IMR-90 (cell line): ENCODE data around the gene CSRNP3. TPM values are rescaled to one million over a fixed set of nuclear protein-coding genes. Genes with fewer than 3 reads are reported as not detected.

Experiments
- ATAC-seq: fragments of 200-7000 bp; cut with Tn5 transposase; 2 replicates; pipeline ENCODE4 v1.9.1; 2020; ENCODE audit warnings: low read depth, mild to moderate bottlenecking, moderate library complexity
- BruUV-seq: library from RNA; stranded (reverse); fragments of 400-500 nt; replicated peaks from 2 replicates; lab custom pipeline; 2021; lab: Mats Ljungman, UMichigan
- CTCF ChIA-PET: fragments of 300-600 bp; formaldehyde crosslinking; extraction: SDS; loops from one replicate; lab custom pipeline; 2021; ENCODE audit warnings: antibody characterized with exemption; lab: Yijun Ruan, JAX
- POLR2A ChIA-PET: fragments of 300-600 bp; sonication (Branson Sonifier 250); formaldehyde crosslinking; loops from one replicate; lab custom pipeline; 2022; ENCODE audit warnings: antibody characterized with exemption; ENCODE audit not compliant: unreplicated experiment; lab: Charles Lee
- DNase-seq: peaks from one replicate; pipeline ENCODE4 v3.0.0; 2013
- H2AFZ ChIP-seq: replicated peaks from 2 replicates; pipeline ENCODE3; 2013; ENCODE audit warnings: low read length, mild to moderate bottlenecking; ENCODE audit not compliant: poor library complexity
- H2AK5ac ChIP-seq: 2 replicates; pipeline ENCODE4 v1.6.1; 2013; ENCODE audit warnings: low read depth, low read length, inconsistent platforms
- H2AK9ac ChIP-seq: replicated peaks from 2 replicates; pipeline ENCODE3; 2013; ENCODE audit warnings: mild to moderate bottlenecking, low read depth, low read length, moderate library complexity; ENCODE audit not compliant: poor library complexity
- H2BK120ac ChIP-seq: 2 replicates; pipeline ENCODE4 v1.6.1; 2013; ENCODE audit warnings: low read depth, low read length, inconsistent platforms
- H2BK15ac ChIP-seq: 3 replicates; pipeline ENCODE4 v1.6.1; 2013; ENCODE audit warnings: low read depth, low read length, inconsistent platforms
- H2BK20ac ChIP-seq: 2 replicates; pipeline ENCODE4 v1.6.1; 2013; ENCODE audit warnings: low read depth, mild to moderate bottlenecking, inconsistent platforms, low read length, moderate library complexity
- H2BK5ac ChIP-seq: 2 replicates; pipeline ENCODE4 v1.6.1; 2013; ENCODE audit warnings: mild to moderate bottlenecking, low read depth, low read length, inconsistent platforms; ENCODE audit not compliant: poor library complexity, severe bottlenecking
- H3K14ac ChIP-seq: replicated peaks from 2 replicates; pipeline ENCODE4 v1.6.1; 2013; ENCODE audit warnings: low read depth, low read length, inconsistent platforms
- H3K18ac ChIP-seq: 2 replicates; pipeline ENCODE4 v1.6.1; 2013; ENCODE audit warnings: low read depth, low read length, control low read depth
- H3K23ac ChIP-seq: 2 replicates; pipeline ENCODE4 v1.6.1; 2013; ENCODE audit warnings: low read depth, low read length, inconsistent platforms
- H3K27ac ChIP-seq: 2 replicates; pipeline ENCODE4 v1.5.1; 2013; ENCODE audit warnings: mild to moderate bottlenecking, control low read depth, low read length; ENCODE audit not compliant: insufficient read depth
- H3K27me3 ChIP-seq: 2 replicates; pipeline ENCODE4 v1.6.1; 2013; ENCODE audit warnings: low read length; ENCODE audit not compliant: control insufficient read depth, insufficient read depth
- H3K36me3 ChIP-seq: 2 replicates; pipeline ENCODE4 v1.6.1; 2013; ENCODE audit warnings: low read length, mixed read lengths; ENCODE audit not compliant: control insufficient read depth, insufficient read depth
- H3K4ac ChIP-seq: 2 replicates; pipeline ENCODE4 v1.6.1; 2013; ENCODE audit warnings: low read depth, low read length, inconsistent platforms
- H3K4me1 ChIP-seq: 2 replicates; pipeline ENCODE4 v1.6.1; 2013; ENCODE audit warnings: low read length, mixed read lengths; ENCODE audit not compliant: control insufficient read depth, insufficient read depth
- H3K4me2 ChIP-seq: 2 replicates; pipeline ENCODE4 v1.6.1; 2013; ENCODE audit warnings: low read depth, mild to moderate bottlenecking, control low read depth, low read length, moderate library complexity
- H3K4me3 ChIP-seq: 2 replicates; pipeline ENCODE4 v1.5.1; 2013; ENCODE audit warnings: low read depth, mild to moderate bottlenecking, control low read depth, low read length, moderate library complexity; ENCODE audit not compliant: insufficient read depth
- H3K56ac ChIP-seq: 2 replicates; pipeline ENCODE4 v1.6.1; 2013; ENCODE audit warnings: low read length, inconsistent platforms; ENCODE audit not compliant: insufficient read depth; ENCODE audit errors: extremely low read depth
- H3K79me1 ChIP-seq, 2 experiments: 2 replicates each; pipeline ENCODE4 v1.6.1; 2013; ENCODE audit warnings: low read length in 2 of 2, inconsistent platforms in 1 of 2, low read depth in 1 of 2
- H3K9ac ChIP-seq: 2 replicates; pipeline ENCODE4 v1.6.1; 2013; ENCODE audit warnings: low read depth, low read length, control low read depth
- H3K9me1 ChIP-seq: 2 replicates; pipeline ENCODE4 v1.6.1; 2013; ENCODE audit warnings: low read length, inconsistent platforms; ENCODE audit not compliant: insufficient read depth
- H3K9me3 ChIP-seq: 2 replicates; pipeline ENCODE4 v1.6.1; 2013; ENCODE audit warnings: low read length; ENCODE audit not compliant: control insufficient read depth, insufficient read depth
- H4K20me1 ChIP-seq: 2 replicates; pipeline ENCODE4 v1.6.1; 2013; ENCODE audit warnings: low read length, inconsistent platforms; ENCODE audit not compliant: insufficient read depth
- H4K5ac ChIP-seq: 2 replicates; pipeline ENCODE4 v1.6.1; 2013; ENCODE audit warnings: mild to moderate bottlenecking, low read depth, low read length, control low read depth
- H4K8ac ChIP-seq, 2 experiments: 2 replicates each; pipeline ENCODE4 v1.6.1; 2013; ENCODE audit warnings: low read depth in 2 of 2, low read length in 2 of 2, control low read depth in 1 of 2, inconsistent platforms in 1 of 2
- H4K91ac ChIP-seq: 2 replicates; pipeline ENCODE4 v1.6.1; 2013; ENCODE audit warnings: low read depth, low read length, inconsistent platforms; ENCODE audit not compliant: insufficient read depth
- BHLHE40 ChIP-seq: fragments of 150-350 bp; IDR thresholded peaks from 2 replicates; pipeline ENCODE4 v1.6.1; 2016; ENCODE audit warnings: mild to moderate bottlenecking, low read depth, low read length
- ELK1 ChIP-seq: fragments of 150-350 bp; IDR thresholded peaks from 2 replicates; pipeline ENCODE4 v1.6.1; 2016; ENCODE audit warnings: low read depth, mild to moderate bottlenecking, low read length, moderate library complexity, borderline replicate concordance
- FOS ChIP-seq: fragments of 150-350 bp; IDR thresholded peaks from 2 replicates; pipeline ENCODE4 v1.6.1; 2016; ENCODE audit warnings: low read depth, low read length
- MAZ ChIP-seq: IDR thresholded peaks from 2 replicates; pipeline ENCODE4 v1.6.1; 2012; ENCODE audit warnings: low read depth, mild to moderate bottlenecking, low read length, improper control_type of control experiment, moderate library complexity, borderline replicate concordance
- MXI1 ChIP-seq: IDR thresholded peaks from 2 replicates; pipeline ENCODE4 v1.6.1; 2012; ENCODE audit warnings: low read depth, mild to moderate bottlenecking, low read length, moderate library complexity, borderline replicate concordance
- POLR2A ChIP-seq: IDR thresholded peaks from 2 replicates; pipeline ENCODE4 v1.6.1; 2012; ENCODE audit warnings: mild to moderate bottlenecking, low read depth, low read length
- RAD21 ChIP-seq: IDR thresholded peaks from 2 replicates; pipeline ENCODE4 v1.6.1; 2012; ENCODE audit warnings: low read length, improper control_type of control experiment
- SMC3 ChIP-seq: fragments of 150-350 bp; IDR thresholded peaks from 2 replicates; pipeline ENCODE4 v1.6.1; 2016; ENCODE audit warnings: low read depth, mild to moderate bottlenecking, antibody characterized with exemption, low read length, moderate library complexity
- WGBS, 2 experiments: methylation state at CpG; one replicate each; pipeline versions ENCODE4 v1.1.5 to v1.1.7; 2013; ENCODE audit warnings: missing lambda C conversion rate in 2 of 2; ENCODE audit not compliant: insufficient read length in 1 of 2; ENCODE audit errors: extremely low coverage in 2 of 2; 5-methylcytosine and 5-hydroxymethylcytosine counted together
- dilution Hi-C: fragments of 300-500 bp; cut with HindIII; formaldehyde crosslinking; loops from one replicate; pipeline ENCODE4 v1.14.3; 2018; ENCODE audit warnings: low sequenced_read_pairs; ENCODE audit not compliant: unreplicated experiment
- in situ Hi-C: fragments of 300-500 bp; cut with MboI; formaldehyde crosslinking; loops from 3 replicates; pipeline ENCODE4 v1.14.3; 2019; ENCODE audit warnings: low sequenced_read_pairs, inconsistent platforms, mixed read lengths
- intact Hi-C: fragments of 100-400 bp; cut with micrococcal nuclease; formaldehyde crosslinking; loops from 2 replicates; pipeline ENCODE4 v1.10.0; 2022
- polyA plus RNA-seq, 3 experiments: library from polyadenylated mRNA; depleted of rRNA; stranded (reverse); fragments of >200 nt; gene quantifications; 2 replicates each; pipeline ENCODE4 v1.2.3, GENCODE V29; 2012; ENCODE audit warnings: low replicate concordance in 1 of 3
- total RNA-seq: library from RNA; depleted of rRNA; stranded (reverse); fragments of >200 nt; gene quantifications from 2 replicates; pipeline ENCODE4 v1.2.3, GENCODE V29; 2012

The CSRNP3 gene
- total and polyA plus RNA-seq, 2 of the 4 experiments (the other 2 are of a cell fraction) = 0.21 to 0.72 TPM

GRCh38 chr2:165617741-165618481 is 148.4 kb downstream of the CSRNP3 start:
- H3K14ac ChIP-seq = no peak overlapping the region
- dilution Hi-C loops (no loop called here), in situ Hi-C loops (no loop called here)

More at GRCh38 chr2:165617741-165618481, 148.4 kb downstream of the CSRNP3 start:
- TF ChIP-seq MAZ (no peak), SMC3 (no peak), RAD21 (no peak), MXI1 (no peak), POLR2A (no peak), ELK1 (no peak), BHLHE40 (no peak), FOS (no peak)
- ChIA-PET POLR2A (no interaction called here), CTCF (interaction anchor here (0.6 kb wide), 1 partner anchor 8 kb away, joined by 10 read pairs; no protein-coding TSS in a partner anchor)
- intact Hi-C loops = no loop called here
- Histone ChIP-seq H2BK20ac (no peak overlapping the region), H3K4me3 (no peak overlapping the region), H3K4me2 (no peak overlapping the region), H4K91ac (no peak overlapping the region), H3K56ac (no peak overlapping the region), H4K8ac (no peak overlapping the region), H3K27me3 (no peaks in the 10 kb centered on the region), H3K27ac (no peak overlapping the region), H2BK120ac (no peak overlapping the region), H2BK15ac (no peak overlapping the region), H3K79me1 (no peaks in the 10 kb centered on the region), H2AK9ac (no peak overlapping the region), H3K36me3 (no peaks in the 10 kb centered on the region), H2AK5ac (no peak overlapping the region), H3K9me1 (no peaks in the 10 kb centered on the region), H4K20me1 (no peaks in the 10 kb centered on the region), H3K4ac (no peak overlapping the region), H3K9ac (no peak overlapping the region), H3K9me3 (no peaks in the 10 kb centered on the region), H3K4me1 (no peaks in the 10 kb centered on the region), H3K23ac (no peak overlapping the region), H4K5ac (no peak overlapping the region), H3K18ac (no peak overlapping the region), H2AFZ (no peak overlapping the region), H2BK5ac (no peak overlapping the region)
- no TSS peak for BruUV-seq
- DNase-seq (no peak), ATAC-seq (no peak)
- WGBS, 2 experiments = 40% methylated on average over 1 of the region's 4 CpGs; no CpG with 5 or more reads in 1 of the 2 experiments
